ENCODE data around the gene SEC24D.

The SEC24D gene

DNA sequence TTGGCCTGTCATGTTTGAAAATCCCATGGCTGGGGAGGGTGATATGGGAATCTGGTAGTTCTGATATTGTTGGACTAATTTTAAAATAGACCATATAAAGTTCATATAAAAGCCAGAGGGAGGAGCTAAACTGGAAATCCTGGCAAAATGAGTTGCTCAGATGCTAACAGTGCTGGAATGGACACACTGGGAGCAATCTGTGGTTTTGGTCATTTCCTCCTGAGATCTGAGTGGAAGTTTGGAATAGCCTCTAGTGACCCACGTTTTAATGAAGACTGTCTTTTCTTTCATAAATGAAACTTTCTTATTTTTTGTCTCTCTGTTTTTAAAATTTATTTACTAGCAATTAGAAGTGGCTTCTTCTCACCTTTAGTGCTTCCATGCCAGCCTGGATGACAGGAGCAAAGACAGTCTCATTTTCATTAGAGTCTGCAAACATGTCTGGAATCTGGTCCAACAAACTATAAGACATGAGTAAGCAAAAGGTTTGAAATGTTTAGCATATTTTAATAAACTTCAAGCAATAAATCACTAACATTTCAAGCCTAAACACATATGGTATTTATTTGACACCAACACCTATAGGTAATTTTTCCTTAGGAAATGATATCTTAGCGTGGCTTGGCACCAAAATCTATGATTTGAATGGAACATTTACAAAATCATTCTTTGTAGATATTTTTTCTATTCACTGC is 84.2 kb downstream of the SEC24D start:
- DNase-seq (ENCODE audit: low read depth in 2 of 2) = no peak

DNA sequence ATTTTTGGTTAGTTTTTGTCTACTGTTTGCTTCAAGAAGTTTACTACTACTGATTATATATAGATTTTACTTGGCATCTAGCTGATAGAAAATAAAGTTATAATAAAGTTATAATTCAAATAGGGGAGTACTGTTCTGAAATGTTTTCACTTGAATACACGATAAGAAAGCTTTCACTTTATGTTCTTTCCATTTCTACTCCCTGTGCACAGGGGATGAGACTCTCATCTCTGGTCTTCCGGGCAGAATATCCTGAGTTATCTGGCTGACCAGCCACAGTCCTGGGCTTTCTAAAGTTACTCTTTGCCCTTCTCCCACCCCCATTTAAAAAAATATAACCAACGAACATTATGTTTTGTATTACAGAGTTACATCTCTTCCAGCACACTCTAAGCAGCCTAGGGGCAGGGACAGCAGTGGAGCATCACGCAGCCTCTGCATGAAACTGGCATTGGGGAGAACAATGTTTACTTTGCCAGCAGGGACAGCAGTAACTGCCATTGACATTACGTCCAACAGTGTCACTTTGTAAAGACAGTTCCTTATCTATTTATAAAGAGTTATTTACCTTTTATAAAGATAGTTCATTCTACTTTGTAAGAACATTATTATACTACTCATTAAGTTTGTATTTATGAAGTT is 86.5 kb downstream of the SEC24D start:
- no peak for DNase-seq (ENCODE audit: low read depth in 2 of 2)

DNA sequence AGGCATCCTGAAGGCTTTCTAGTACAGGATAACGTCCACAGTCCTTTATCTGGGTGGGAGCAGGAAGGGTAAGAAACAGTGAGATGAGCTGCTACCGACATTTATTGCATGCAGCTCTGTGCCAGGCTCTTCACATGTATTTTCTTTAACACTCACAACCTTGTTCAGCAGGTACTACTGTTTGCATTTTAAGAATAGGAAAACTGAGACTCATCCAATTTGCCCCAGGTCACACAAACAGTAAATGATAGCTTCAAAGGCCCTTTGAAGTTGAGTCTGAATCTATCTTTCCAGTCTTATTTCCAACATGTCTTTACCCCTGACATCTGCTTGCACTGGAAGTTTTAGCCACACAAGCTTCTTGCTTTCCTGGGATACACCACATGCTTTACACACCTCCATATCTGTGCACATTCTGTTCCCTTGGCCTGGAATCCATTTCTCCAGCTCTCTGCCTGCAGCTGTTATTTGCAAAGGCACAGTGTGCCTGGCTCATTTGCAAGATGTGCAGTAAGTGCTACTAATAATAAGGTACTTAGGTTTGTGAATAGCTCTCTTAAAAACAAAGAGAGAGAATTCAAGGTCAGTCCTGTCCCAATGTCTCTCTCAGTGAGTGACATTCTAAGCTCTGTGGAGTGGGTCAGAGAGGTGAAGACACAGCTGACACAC is 89.5 kb downstream of the SEC24D start:
- no peak for DNase-seq (ENCODE audit: low read depth in 2 of 2)

- no peak for DNase-seq (ENCODE audit: low read depth in 2 of 2)
These were observed 90.6 kb downstream of the SEC24D start for GRCh38 chr4:118745357-118745756.

DNA sequence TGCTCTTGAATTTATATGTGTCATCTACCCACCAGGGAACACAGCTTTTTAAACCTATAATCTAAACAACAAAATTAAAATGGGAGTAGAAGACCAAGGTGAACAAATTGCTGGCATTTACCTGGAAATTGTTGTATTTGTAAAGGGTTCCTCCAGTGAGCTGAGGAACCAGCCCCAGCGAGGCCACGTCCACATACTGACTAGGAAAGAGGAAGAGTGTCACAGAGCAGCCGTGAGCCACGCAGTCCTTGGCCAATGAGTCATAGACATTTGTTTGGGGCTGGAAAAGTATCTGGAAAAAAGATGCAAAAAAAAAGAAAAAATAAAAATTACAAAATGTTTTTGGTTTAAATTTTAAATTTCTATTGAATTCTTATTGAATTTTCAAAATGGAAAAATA is 92.1 kb downstream of the SEC24D start:
- DNase-seq (ENCODE audit: low read depth in 2 of 2) = no peak

DNA sequence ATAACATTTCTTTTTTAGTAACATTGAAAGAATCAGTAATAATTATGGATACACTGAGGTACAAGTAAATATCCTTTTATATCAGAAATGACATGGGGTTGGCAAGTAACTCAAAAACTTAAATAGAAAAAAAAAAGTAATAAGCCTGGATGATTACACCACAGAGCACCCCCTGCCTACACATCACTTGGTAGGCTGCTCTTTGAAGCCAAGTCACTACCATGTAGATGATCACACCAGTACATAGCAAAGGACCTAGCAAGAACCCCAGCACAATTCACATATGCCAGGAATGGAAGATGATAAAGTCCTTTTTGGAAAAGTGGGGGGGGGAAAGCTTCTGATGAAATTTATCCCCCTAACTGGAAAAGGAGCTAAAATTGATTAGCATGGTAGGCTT is 93.9 kb downstream of the SEC24D start:
- DNase-seq (ENCODE audit: low read depth in 2 of 2) = no peak

DNA sequence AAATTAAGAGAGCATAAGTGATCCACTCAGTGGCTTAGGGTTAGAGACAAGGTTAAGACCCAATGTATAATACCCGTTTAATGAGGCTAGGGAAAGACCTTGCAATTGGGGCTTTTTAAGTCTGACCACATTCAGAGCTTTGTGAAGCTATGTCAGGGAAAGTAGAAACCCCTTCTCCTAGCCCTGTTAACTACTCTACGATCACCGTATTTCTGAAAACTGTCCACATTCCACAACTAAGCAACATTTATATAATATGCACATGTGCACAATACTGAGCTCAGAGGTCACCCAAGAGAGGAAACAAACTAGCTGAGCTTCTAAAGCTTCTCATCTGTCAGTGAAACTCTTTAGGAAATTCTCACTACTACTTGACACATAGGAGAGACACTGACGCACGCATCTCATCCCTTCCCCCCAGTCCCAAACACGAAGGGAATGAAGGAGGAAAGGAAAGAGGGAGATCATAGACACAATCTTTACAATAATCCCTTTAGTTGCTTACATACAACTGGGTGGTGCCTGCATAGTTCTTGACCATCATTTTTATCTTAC is 94.5 kb downstream of the SEC24D start:
- DNase-seq (ENCODE audit: low read depth in 2 of 2) = no peak

- DNase-seq (ENCODE audit: low read depth in 2 of 2) = no peak
These were observed 95.1 kb downstream of the SEC24D start for GRCh38 chr4:118740869-118741268.

- DNase-seq (ENCODE audit: low read depth in 2 of 2) = no peak
These were observed 96.8 kb downstream of the SEC24D start for GRCh38 chr4:118739022-118739713.

- no peak for DNase-seq (ENCODE audit: low read depth in 2 of 2)
These were observed 97.8 kb downstream of the SEC24D start for GRCh38 chr4:118738090-118738489.

DNA sequence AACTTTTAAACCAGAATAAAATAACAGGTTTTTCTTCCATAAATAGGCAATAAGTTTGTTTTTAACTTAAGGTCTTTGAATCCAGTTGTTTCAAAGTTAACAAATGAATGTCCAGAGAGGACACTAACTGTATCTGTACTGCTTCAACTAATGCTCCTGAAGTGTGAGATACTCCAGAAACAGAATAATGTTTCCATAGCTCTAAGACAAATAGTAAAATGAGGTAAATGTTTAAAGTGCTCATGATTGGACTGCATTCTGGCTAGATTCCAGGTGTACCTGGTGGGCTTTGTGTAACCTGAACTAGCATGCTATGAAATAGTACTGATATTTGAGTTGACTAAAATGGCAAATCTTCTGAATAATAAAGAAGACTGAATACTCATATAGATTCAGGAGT is 99.0 kb downstream of the SEC24D start:
- DNase-seq (ENCODE audit: low read depth in 2 of 2) = no peak

DNA sequence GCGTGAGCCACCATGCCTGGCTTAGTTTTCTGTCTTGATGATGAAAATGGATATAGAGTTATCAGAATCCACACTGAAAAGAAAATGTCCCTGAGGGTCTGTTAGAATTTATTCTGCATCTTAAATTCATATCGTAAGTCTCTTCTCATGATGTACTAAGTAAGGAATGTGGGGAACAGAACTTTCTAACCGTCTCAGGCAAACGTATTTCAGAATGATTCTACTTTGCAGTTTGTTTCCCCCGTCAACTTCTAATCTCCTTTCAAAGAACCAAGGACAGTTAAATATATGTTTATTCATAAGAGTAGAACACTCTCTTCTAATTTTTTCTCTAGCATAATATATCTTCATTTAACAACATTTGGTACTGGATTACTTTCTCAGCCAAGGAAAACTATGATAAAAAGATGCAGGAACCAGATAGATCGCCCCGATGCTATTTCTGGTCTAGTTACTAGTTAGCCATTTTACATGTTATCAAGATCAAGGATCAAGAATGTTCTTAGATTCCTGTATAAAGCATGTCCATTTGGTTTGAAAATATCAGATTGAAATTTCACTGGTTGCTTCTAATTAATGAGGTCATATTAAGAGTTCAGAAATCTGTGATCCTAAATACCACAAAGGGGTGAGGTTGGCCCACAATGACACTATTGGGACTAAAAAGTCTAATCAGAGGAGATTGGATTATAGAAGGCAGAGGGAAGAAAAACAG is 101.3 kb downstream of the SEC24D start:
- no peak for DNase-seq (ENCODE audit: low read depth in 2 of 2)

DNA sequence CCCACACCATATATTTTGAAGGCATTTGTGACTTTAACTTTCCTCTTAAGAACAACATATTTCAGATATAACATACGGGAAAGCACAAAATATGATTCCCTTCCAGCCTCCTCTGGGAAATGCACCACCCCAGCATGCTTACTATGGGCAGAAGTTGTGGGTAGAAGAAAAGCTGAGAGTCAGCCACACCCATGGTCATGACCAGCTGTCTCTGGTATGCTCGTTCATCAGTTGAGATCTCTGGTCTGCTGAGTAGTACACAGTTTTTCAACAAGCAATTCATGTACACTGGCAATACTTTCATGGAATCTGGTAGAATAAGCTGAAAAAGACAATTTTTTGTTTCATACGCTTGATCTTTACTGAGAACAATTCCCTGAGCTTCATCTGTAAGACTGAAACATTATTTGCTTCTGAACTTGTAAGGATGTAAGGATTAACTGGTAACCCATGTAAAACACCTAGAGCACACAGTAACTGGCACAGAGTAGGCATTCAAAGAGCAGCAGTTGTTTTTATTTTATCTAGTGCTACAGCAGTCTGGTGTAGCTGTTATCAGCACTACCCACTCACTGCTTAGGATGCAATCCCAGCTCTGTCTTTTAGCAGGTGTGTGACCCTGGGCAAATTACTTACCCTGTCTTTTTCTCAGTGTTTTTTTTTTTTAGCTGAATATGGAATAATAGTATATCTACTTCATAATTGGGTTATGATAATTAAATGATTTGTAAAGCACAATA is 103.2 kb downstream of the SEC24D start:
- DNase-seq (ENCODE audit: low read depth in 2 of 2) = no peak

- no peak for DNase-seq (ENCODE audit: low read depth in 2 of 2)
These were observed 105.2 kb downstream of the SEC24D start for GRCh38 chr4:118730683-118731082.

- no peak for DNase-seq (ENCODE audit: low read depth in 2 of 2)
These were observed 106.3 kb downstream of the SEC24D start for GRCh38 chr4:118729287-118730286.

DNA sequence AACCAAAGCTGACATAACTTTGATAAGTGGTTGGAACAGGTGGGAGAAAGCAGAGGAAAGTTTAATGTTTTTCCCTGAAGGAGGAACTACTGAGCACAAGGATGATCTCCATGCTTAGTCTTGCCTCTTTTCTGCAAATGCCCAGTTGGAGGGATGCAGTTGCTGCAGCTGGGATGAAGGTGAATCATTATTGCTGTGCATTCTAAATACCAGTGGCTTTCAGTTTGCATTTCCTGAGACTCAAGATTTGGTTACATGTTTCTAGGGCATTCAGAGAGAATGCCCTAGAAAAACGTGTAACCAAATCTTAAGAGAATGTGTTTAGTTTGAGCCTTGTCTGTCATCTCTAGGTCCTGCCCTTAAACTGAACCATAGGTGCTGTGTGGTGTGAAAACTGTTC is 108.6 kb downstream of the SEC24D start:
- DNase-seq (ENCODE audit: low read depth in 2 of 2) = no peak

- DNase-seq (ENCODE audit: low read depth in 2 of 2) = no peak
These were observed 112.6 kb downstream of the SEC24D start for GRCh38 chr4:118723369-118723768.

DNA sequence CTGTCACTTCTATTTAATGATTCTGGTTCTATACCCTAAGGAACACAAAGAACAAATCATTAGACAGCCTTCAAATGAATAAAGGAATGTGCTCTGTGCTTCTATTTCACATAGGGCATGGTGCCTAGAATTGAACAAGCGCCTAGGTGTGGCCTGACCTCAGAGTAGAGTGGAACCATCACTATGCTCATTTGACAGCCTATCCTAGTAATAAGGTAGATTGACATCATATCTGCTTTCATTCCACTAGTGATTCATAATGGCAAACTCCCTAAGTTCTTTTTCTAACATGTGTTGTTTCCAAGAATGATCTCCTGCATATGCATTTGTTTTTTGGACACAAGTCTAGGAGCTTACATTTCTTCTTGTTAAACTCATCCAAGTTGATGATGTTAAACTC is 114.2 kb downstream of the SEC24D start:
- no peak for DNase-seq (ENCODE audit: low read depth in 2 of 2)

DNA sequence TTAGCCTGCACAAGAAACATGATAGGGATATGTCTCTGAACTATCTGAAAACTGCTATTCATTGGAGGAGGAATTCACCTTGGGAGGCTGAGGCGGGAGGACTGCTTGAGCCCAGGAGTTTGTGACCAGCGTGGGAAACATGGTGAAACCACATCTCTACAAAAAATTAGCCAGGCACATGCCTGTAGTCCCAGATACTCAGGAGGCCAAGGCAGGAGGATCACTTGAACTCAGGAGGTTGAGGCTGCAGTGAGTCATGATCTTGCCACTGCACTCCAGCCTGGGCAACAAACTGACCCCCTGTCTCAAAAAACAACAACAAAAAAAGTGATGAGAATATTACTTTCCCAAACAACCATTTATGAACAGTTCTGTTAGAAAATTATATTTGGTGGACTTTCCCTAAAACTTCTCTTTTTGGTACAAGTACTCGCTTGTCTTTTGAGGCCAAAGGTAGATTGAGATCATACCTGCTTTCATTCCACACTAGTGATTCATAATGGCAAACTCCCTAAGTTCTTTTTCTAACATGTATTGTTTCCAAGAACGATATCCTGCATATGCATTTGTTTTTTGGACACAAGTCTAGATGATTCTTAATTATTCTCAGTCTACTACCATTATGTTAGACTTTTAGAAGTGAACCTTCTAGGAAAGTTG is 117.3 kb downstream of the SEC24D start:
- no peak for DNase-seq (ENCODE audit: low read depth in 2 of 2)
